ENCODE measurements around the gene TRIP12.
"Not testable (repeated sequence)": the region's sequence is repeated elsewhere in the genome, so short reads cannot be mapped to it uniquely, and the experiment has no call there.

Gene TRIP12

GRCh38 chr2:229931241-229931640, 9.4 kb upstream of the TRIP12 start:
- H3K9me3 ChIP-seq (ENCODE audit: control insufficient read depth, insufficient read depth, low read length) = peaks cover 4% of the 10 kb centered on the region
- H3K9ac ChIP-seq (ENCODE audit: low read depth, low read length) = no peak overlapping the region
- no peaks in the 10 kb centered on the region; the same call in 1 of the 2 replicates for H3K36me3 ChIP-seq (ENCODE audit: insufficient read depth, low read length)
- no peaks in the 10 kb centered on the region for H3K4me1 ChIP-seq (ENCODE audit: insufficient read depth, low read length)

GRCh38 chr2:229930656-229931055, 8.8 kb upstream of the TRIP12 start:
- H3K9ac ChIP-seq (ENCODE audit: low read depth, low read length) = no peak overlapping the region
- H3K36me3 ChIP-seq (ENCODE audit: insufficient read depth, low read length) = no peaks in the 10 kb centered on the region; the same call in 1 of the 2 replicates
- no peaks in the 10 kb centered on the region for H3K4me1 ChIP-seq (ENCODE audit: insufficient read depth, low read length)
- H3K9me3 ChIP-seq (ENCODE audit: control insufficient read depth, insufficient read depth, low read length) = peaks cover 4% of the 10 kb centered on the region

GRCh38 chr2:229927817-229928321, 6.1 kb upstream of the TRIP12 start:
- Histone ChIP-seq H3K9ac (ENCODE audit: low read depth, low read length) (no peak overlapping the region), H3K36me3 (ENCODE audit: insufficient read depth, low read length) (no peaks in the 10 kb centered on the region), H3K9me3 (ENCODE audit: control insufficient read depth, insufficient read depth, low read length) (no peaks in the 10 kb centered on the region), H3K4me1 (ENCODE audit: insufficient read depth, low read length) (no peaks in the 10 kb centered on the region)

- H3K9me3 ChIP-seq (ENCODE audit: control insufficient read depth, insufficient read depth, low read length) = no peaks in the 10 kb centered on the region
- no peaks in the 10 kb centered on the region for H3K4me1 ChIP-seq (ENCODE audit: insufficient read depth, low read length)
- H3K9ac ChIP-seq (ENCODE audit: low read depth, low read length) = no peak overlapping the region
- no peaks in the 10 kb centered on the region for H3K36me3 ChIP-seq (ENCODE audit: insufficient read depth, low read length)
Observed at GRCh38 chr2:229925201-229925600, 3.4 kb upstream of the TRIP12 start.

GRCh38 chr2:229924541-229924940, 2.7 kb upstream of the TRIP12 start:
- not testable (repeated sequence) for H3K9me3 ChIP-seq (ENCODE audit: control insufficient read depth, insufficient read depth, low read length); H3K9ac ChIP-seq (ENCODE audit: low read depth, low read length)

GRCh38 chr2:229922449-229923386, 909 bp upstream of the TRIP12 start, which contains the start of gene FBXO36:
TSS of gene FBXO36 (plus strand) at chr2:229922503. CDS start at chr2:229922514, 11 bp downstream.
- H3K4me1 ChIP-seq (ENCODE audit: insufficient read depth, low read length) = no peaks in the 10 kb centered on the region
- peak within 1 kb of the TSS; percentile 82 for H3K9ac ChIP-seq (ENCODE audit: low read depth, low read length)
- no peaks in the 10 kb centered on the region; the same call in 1 of the 2 replicates for H3K36me3 ChIP-seq (ENCODE audit: insufficient read depth, low read length)
- no peaks in the 10 kb centered on the region for H3K9me3 ChIP-seq (ENCODE audit: control insufficient read depth, insufficient read depth, low read length)

More at GRCh38 chr2:229924541-229924940, 2.7 kb upstream of the TRIP12 start:
- not testable (repeated sequence) for H3K4me1 ChIP-seq (ENCODE audit: insufficient read depth, low read length); H3K36me3 ChIP-seq (ENCODE audit: insufficient read depth, low read length)

GRCh38 chr2:229921101-229921891, 513 bp downstream of the TRIP12 start:
- H3K4me1 ChIP-seq (ENCODE audit: insufficient read depth, low read length) = no peaks in the 10 kb centered on the region
- peak overlapping the region; percentile 82 for H3K9ac ChIP-seq (ENCODE audit: low read depth, low read length)
- no peaks in the 10 kb centered on the region; the same call in 1 of the 2 replicates for H3K36me3 ChIP-seq (ENCODE audit: insufficient read depth, low read length)
- no peaks in the 10 kb centered on the region for H3K9me3 ChIP-seq (ENCODE audit: control insufficient read depth, insufficient read depth, low read length)

- peak overlapping the region; percentile 82 for H3K9ac ChIP-seq (ENCODE audit: low read depth, low read length)
- H3K4me1 ChIP-seq (ENCODE audit: insufficient read depth, low read length) = no peaks in the 10 kb centered on the region
- H3K9me3 ChIP-seq (ENCODE audit: control insufficient read depth, insufficient read depth, low read length) = no peaks in the 10 kb centered on the region
- no peaks in the 10 kb centered on the region; the same call in 1 of the 2 replicates for H3K36me3 ChIP-seq (ENCODE audit: insufficient read depth, low read length)
Observed at GRCh38 chr2:229920011-229920641, 1.7 kb downstream of the TRIP12 start.

- Histone ChIP-seq H3K36me3 (ENCODE audit: insufficient read depth, low read length) (no peaks in the 10 kb centered on the region; the same call in 1 of the 2 replicates), H3K4me1 (ENCODE audit: insufficient read depth, low read length) (peaks cover 3% of the 10 kb centered on the region; the same call in 1 of the 2 replicates), H3K9me3 (ENCODE audit: control insufficient read depth, insufficient read depth, low read length) (no peaks in the 10 kb centered on the region), H3K9ac (ENCODE audit: low read depth, low read length) (no peak overlapping the region)
Observed at GRCh38 chr2:229917793-229918192, 4.0 kb downstream of the TRIP12 start.

- Histone ChIP-seq H3K9me3 (ENCODE audit: control insufficient read depth, insufficient read depth, low read length) (no peaks in the 10 kb centered on the region), H3K4me1 (ENCODE audit: insufficient read depth, low read length) (peaks cover 11% of the 10 kb centered on the region; the same call in 1 of the 2 replicates), H3K9ac (ENCODE audit: low read depth, low read length) (no peak overlapping the region), H3K36me3 (ENCODE audit: insufficient read depth, low read length) (no peaks in the 10 kb centered on the region; the same call in 1 of the 2 replicates)
Observed at GRCh38 chr2:229914171-229914570, 7.6 kb downstream of the TRIP12 start.

GRCh38 chr2:229910832-229911412, 10.9 kb downstream of the TRIP12 start:
- Histone ChIP-seq H3K9me3 (ENCODE audit: control insufficient read depth, insufficient read depth, low read length) (no peaks in the 10 kb centered on the region), H3K9ac (ENCODE audit: low read depth, low read length) (no peak overlapping the region), H3K36me3 (ENCODE audit: insufficient read depth, low read length) (no peaks in the 10 kb centered on the region), H3K4me1 (ENCODE audit: insufficient read depth, low read length) (peaks cover 11% of the 10 kb centered on the region; the same call in 1 of the 2 replicates)

- H3K9ac ChIP-seq (ENCODE audit: low read depth, low read length) = no peak overlapping the region
- peaks cover 11% of the 10 kb centered on the region; the same call in 1 of the 2 replicates for H3K4me1 ChIP-seq (ENCODE audit: insufficient read depth, low read length)
- H3K36me3 ChIP-seq (ENCODE audit: insufficient read depth, low read length) = no peaks in the 10 kb centered on the region
- H3K9me3 ChIP-seq (ENCODE audit: control insufficient read depth, insufficient read depth, low read length) = no peaks in the 10 kb centered on the region
Observed at GRCh38 chr2:229910147-229910831, 11.5 kb downstream of the TRIP12 start.

- H3K9me3 ChIP-seq (ENCODE audit: control insufficient read depth, insufficient read depth, low read length) = no peaks in the 10 kb centered on the region
- peaks cover 8% of the 10 kb centered on the region; the same call in 1 of the 2 replicates for H3K4me1 ChIP-seq (ENCODE audit: insufficient read depth, low read length)
- H3K36me3 ChIP-seq (ENCODE audit: insufficient read depth, low read length) = no peaks in the 10 kb centered on the region
- H3K9ac ChIP-seq (ENCODE audit: low read depth, low read length) = no peak overlapping the region
Observed at GRCh38 chr2:229909090-229909489, 12.7 kb downstream of the TRIP12 start.

Data from ES-I3 (cell line).